Hematopoietic multipotent progenitor cell treated with erythropoietin and hydrocortisone succinate and interleukin-3 and kit ligand, for 17 days (in vitro differentiated cells): ENCODE data around the gene ACOXL.

Experiments used
- DNase-seq: peaks from one replicate; pipeline ENCODE4 v3.0.0-alpha.2; 2015; ENCODE audit warnings: low spot score

ACOXL gene

GRCh38 chr2:111015283-111015995 is 283.1 kb downstream of the ACOXL start:
- no peak for DNase-seq

GRCh38 chr2:111017034-111017622 is 284.8 kb downstream of the ACOXL start:
- DNase-seq = no peak

- no peak for DNase-seq
Observed at GRCh38 chr2:111017909-111018308, 285.5 kb downstream of the ACOXL start.

- no peak for DNase-seq
Observed at GRCh38 chr2:111019381-111019780, 287.0 kb downstream of the ACOXL start.

GRCh38 chr2:111022633-111023032 is 290.3 kb downstream of the ACOXL start:
- no peak for DNase-seq

- DNase-seq = no peak
Observed at GRCh38 chr2:111024496-111024895, 292.1 kb downstream of the ACOXL start.

GRCh38 chr2:111025288-111025687 is 292.9 kb downstream of the ACOXL start:
- no peak for DNase-seq

- peak; percentile 30 for DNase-seq
Observed at GRCh38 chr2:111028720-111029119, 296.3 kb downstream of the ACOXL start.

- no peak for DNase-seq
Observed at GRCh38 chr2:111029181-111029927, 297.0 kb downstream of the ACOXL start.

- DNase-seq = no peak
Observed at GRCh38 chr2:111030260-111030891, 298.0 kb downstream of the ACOXL start.

GRCh38 chr2:111030945-111031344 is 298.6 kb downstream of the ACOXL start:
- no peak for DNase-seq

GRCh38 chr2:111031546-111032478 is 299.4 kb downstream of the ACOXL start:
- no peak for DNase-seq

- DNase-seq = no peak
Observed at GRCh38 chr2:111032721-111033429, 300.5 kb downstream of the ACOXL start.

GRCh38 chr2:111034146-111034545 is 301.8 kb downstream of the ACOXL start:
- DNase-seq = no peak

- DNase-seq = no peak
Observed at GRCh38 chr2:111034606-111035005, 302.2 kb downstream of the ACOXL start.

GRCh38 chr2:111035830-111036441 is 303.6 kb downstream of the ACOXL start:
- DNase-seq = no peak

- no peak for DNase-seq
Observed at GRCh38 chr2:111037128-111037527, 304.8 kb downstream of the ACOXL start.

- no peak for DNase-seq
Observed at GRCh38 chr2:111039628-111040383, 307.4 kb downstream of the ACOXL start.

- no peak for DNase-seq
Observed at GRCh38 chr2:111041398-111042202, 309.2 kb downstream of the ACOXL start.
